ENCODE results near the gene C16orf46.

DNA sequence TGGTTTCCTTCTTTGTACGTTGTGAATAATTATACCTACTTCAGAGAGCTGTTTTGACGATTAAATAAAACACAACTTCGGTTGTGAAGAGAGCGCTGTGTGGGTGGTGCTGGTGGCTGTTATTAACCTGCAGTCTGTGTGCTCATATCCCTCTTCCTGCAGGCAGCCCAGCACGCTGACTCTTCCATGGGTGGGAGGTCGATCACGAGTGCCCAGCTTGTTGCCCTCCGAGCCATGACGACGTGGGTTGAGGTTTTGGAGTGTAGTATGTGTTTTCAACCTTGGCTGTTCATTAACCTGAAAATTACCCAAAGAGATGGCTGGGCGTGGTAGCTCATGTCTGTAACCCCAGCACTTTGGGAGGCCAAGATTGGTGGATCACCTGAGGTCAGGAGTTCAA lies 30.5 kb upstream of the C16orf46 start:
- TF ChIP-seq, protein P1, sequence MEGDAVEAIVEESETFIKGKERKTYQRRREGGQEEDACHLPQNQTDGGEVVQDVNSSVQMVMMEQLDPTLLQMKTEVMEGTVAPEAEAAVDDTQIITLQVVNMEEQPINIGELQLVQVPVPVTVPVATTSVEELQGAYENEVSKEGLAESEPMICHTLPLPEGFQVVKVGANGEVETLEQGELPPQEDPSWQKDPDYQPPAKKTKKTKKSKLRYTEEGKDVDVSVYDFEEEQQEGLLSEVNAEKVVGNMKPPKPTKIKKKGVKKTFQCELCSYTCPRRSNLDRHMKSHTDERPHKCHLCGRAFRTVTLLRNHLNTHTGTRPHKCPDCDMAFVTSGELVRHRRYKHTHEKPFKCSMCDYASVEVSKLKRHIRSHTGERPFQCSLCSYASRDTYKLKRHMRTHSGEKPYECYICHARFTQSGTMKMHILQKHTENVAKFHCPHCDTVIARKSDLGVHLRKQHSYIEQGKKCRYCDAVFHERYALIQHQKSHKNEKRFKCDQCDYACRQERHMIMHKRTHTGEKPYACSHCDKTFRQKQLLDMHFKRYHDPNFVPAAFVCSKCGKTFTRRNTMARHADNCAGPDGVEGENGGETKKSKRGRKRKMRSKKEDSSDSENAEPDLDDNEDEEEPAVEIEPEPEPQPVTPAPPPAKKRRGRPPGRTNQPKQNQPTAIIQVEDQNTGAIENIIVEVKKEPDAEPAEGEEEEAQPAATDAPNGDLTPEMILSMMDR (conservative IDR thresholded peaks at IDR 0.05; ENCODE audit: low read length) = no peak
- no peak for TF ChIP-seq EZH2phosphoT487 (IDR thresholded peaks at IDR 0.05; ENCODE audit: borderline replicate concordance)
